HG02642 (cell line): Measurements from ENCODE around the gene ABCF1.
"Not testable (repeated sequence)": the region's sequence is repeated elsewhere in the genome, so short reads cannot be mapped to it uniquely, and the experiment has no call there.

ENCODE experiments used
- ATAC-seq: cut with Tn5 transposase; IDR thresholded peaks from one replicate; pipeline ENCODE4 v1.9.1; 2021; ENCODE audit warnings: mild to moderate bottlenecking; ENCODE audit not compliant: unreplicated experiment, poor library complexity

Gene ABCF1

GRCh38 chr6:30556906-30557682 lies 14.1 kb upstream of the ABCF1 start, which contains the start of gene PRR3:
TSS of gene PRR3 (plus strand) at chr6:30557295. CDS start at chr6:30557345, 50 bp downstream.
- ATAC-seq = peak; percentile 54

DNA sequence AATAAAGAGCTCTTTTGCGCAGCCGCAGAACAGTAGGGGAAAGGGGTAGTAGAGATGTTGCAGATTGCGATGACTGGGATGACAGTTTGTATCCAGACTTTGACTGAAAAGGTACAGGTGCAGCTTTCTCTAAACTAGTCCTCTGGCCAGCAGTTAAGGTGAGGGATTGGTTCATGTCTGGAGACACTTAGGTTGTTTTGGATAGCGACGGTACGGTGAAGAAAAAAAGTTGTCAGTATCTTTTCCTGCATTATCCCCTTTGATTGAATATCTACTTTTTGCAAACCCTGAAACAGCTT lies 13.6 kb upstream of the ABCF1 start:
- ATAC-seq = no peak

DNA sequence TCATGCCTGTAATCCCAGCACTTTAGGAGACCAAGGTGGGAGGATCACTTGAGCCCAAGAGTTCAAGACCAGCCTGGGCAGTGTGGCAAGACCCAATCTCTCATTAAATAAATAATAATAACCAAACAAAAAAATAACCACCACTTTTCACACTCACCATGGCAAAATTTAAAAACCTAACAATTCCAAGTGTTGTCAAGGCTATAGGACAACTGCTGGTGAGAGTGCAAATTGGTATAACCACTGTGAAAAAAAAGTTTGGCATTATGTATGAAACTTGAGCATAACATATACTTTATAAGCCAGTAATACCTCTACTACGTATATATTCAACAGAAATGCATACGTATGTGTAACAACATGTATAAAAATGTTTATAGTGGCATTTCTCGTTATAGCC lies 10.3 kb upstream of the ABCF1 start:
- no peak for ATAC-seq

GRCh38 chr6:30562470-30563425 lies 8.5 kb upstream of the ABCF1 start:
- ATAC-seq = no peak

- ATAC-seq = no peak
Observed at GRCh38 chr6:30564114-30564513, 7.1 kb upstream of the ABCF1 start.

DNA sequence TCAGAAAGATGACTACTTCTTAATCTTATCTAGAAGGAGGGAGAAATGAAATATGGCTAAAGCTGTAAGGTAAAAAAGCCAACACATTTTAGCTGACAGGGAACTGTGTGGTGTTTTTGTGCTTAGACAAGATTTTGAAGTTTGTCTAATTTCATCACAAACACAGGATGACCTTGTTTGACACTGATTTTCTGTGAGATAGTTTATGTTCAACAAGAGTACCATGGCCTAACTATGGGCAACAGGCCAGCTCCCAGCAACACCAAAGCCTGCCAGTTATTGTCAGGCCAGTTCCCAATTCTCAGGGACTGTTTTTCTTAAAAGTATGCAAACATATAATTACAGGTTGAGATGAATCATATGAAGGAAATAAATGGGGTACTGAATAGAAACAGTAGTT lies 5.5 kb upstream of the ABCF1 start:
- ATAC-seq = no peak

- ATAC-seq = no peak
Observed at GRCh38 chr6:30568245-30568644, 3.0 kb upstream of the ABCF1 start.

GRCh38 chr6:30570263-30570662 lies 979 bp upstream of the ABCF1 start:
- ATAC-seq = no peak

- ATAC-seq = peak; percentile 26
Observed at GRCh38 chr6:30570740-30571074, 535 bp upstream of the ABCF1 start.

DNA sequence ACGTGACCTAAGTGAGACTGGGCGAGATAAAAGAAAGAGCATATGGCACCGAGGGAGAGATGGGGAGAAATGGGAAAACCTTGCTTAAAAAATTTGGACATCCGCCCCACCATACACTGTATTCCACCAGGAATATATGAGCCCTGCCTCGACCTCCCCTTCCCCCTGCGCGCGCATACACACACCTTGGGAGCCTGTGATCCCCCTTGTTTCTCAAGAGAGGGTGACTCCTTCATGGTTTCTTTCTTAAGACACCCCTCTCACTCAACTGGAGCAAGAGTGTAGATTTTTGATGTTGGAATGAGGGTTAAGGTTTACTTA lies 480 bp downstream of the ABCF1 start:
- peak; percentile 2 for ATAC-seq

DNA sequence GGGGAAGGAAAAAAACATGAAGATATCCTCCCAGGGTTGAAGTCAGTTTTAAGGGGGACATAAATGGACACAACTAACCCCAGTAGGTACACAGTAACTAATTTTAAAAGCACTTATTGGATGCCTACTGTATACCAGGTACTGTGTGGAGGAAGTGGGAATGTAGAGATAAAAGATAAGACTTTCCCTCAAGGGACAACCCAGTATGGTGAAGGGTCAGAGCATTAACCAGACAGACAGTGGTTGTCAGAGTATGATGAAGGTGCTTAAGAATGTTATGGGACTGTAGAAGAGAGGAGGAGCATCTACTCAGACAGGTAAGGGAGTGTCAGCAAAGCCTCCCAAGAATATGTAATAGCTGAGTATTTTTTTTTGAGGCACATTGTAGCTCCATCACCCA lies 906 bp downstream of the ABCF1 start:
- ATAC-seq = no peak

DNA sequence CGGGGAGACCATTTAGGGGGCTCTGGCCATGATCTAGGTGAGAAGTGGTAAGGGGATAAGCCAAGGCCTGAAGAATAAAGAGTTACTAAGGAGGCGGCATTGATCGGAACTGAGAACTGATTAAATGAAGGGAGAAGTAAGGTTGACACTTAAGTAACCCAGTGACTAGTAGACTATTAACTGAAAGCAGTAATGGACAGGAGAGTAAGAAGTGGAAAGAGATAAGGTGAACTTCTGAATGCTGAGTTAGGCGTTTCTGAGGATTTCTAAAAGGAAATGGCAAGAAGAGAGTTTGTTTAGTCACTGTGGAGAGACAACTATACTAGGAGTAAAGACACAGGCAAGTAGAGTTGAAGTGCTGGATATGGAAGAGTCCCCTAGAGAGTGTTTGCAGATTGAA lies 1.9 kb downstream of the ABCF1 start:
- no peak for ATAC-seq

GRCh38 chr6:30578051-30578450 lies 6.8 kb downstream of the ABCF1 start:
- no peak for ATAC-seq

- no peak for ATAC-seq
Observed at GRCh38 chr6:30583921-30584320, 12.7 kb downstream of the ABCF1 start.

GRCh38 chr6:30589754-30590358 lies 18.6 kb downstream of the ABCF1 start:
- ATAC-seq = no peak

DNA sequence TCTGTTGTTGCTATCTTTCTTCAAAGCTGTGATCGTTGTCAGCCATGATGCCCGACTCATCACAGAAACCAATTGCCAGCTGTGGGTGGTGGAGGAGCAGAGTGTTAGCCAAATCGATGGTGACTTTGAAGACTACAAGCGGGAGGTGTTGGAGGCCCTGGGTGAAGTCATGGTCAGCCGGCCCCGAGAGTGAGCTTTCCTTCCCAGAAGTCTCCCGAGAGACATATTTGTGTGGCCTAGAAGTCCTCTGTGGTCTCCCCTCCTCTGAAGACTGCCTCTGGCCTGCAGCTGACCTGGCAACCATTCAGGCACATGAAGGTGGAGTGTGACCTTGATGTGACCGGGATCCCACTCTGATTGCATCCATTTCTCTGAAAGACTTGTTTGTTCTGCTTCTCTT lies 19.3 kb downstream of the ABCF1 start:
- ATAC-seq = no peak

- no peak for ATAC-seq
Observed at GRCh38 chr6:30591008-30591407, 19.8 kb downstream of the ABCF1 start.

DNA sequence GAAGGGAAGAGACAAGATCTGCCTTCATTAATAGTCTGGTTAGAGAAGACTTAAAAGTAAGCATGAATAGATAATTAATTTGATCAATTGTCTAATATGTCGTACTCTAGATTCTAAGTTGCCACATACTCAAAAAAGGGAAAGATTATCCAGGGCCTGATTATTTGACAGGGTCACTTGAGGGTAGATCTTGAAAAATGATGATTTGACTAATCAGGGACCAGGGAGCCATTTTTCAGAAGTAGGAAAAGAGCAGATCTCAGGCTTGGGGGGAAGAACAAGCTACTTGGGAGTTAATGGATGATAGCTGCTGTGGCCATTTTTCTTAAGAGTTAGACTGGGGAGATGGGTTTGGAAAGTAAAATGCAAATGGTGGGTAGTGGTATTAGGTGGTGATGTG lies 21.0 kb downstream of the ABCF1 start:
- no peak for ATAC-seq

GRCh38 chr6:30597315-30598144 lies 26.3 kb downstream of the ABCF1 start:
- not testable (repeated sequence) for ATAC-seq

DNA sequence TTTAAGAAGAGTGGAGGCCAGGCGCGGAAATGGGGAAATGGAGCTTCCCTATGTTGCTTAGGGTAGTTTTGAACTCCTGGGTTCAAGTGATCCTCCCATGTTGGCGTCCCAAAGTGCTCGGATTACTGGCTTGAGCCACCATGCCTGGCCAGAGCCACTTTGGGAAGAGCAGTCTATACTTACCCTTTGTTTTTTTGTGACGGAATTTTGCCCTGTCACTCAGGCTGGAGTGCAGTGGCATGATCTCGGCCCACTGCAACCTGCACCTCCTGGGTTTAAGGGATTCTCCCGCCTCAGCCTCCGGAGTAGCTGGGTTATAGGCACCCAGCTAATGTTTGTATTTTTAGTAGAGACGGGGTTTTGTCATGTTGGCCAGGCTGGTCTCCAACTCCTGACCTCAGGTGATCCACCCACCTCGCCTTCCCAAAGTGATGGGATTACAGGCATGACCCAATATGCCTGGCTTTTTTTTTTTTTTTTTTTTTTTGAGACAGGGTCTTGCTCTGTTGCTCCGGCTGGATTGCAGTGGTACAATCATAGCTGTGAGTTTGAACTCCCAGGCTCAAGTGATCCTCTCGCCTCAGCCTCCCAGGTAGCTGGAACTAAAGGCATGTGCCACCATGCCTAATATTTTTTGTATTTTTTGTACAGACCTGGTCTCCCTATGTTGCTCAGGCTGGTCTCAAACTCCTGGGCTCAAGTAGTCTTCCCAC lies 27.8 kb downstream of the ABCF1 start:
- ATAC-seq = no peak
